WTC11 (cell line): ENCODE results near the gene LYG1. TPM values are rescaled to one million over a fixed set of nuclear protein-coding genes. Genes with fewer than 3 reads are reported as not detected.
"Not testable (repeated sequence)": the region's sequence is repeated elsewhere in the genome, so short reads cannot be mapped to it uniquely, and the experiment has no call there.

ENCODE experiments used
- ATAC-seq: fragments of 200-7000 bp; cut with Tn5 transposase; 2 replicates; pipeline ENCODE4 v1.10.0; 2021; ENCODE audit warnings: mild to moderate bottlenecking, moderate library complexity
- CTCF ChIA-PET: fragments of 300-600 bp; sonication (Branson Sonifier 250); formaldehyde crosslinking; loops from one replicate; lab custom pipeline; 2021; ENCODE audit warnings: antibody characterized with exemption; lab: Charles Lee
- POLR2A ChIA-PET: fragments of 350-600 bp; sonication (Branson Sonifier 250); formaldehyde crosslinking; loops from one replicate; lab custom pipeline; 2021; ENCODE audit warnings: antibody characterized with exemption; lab: Charles Lee
- DNase-seq: peaks from one replicate; pipeline ENCODE4 v3.0.0; 2021; ENCODE audit warnings: low spot score
- H3K27ac Mint-ChIP-seq: 2 replicates; pipeline ENCODE4 v1.8.0; 2021; ENCODE audit warnings: mixed read lengths
- H3K27me3 Mint-ChIP-seq: 2 replicates; pipeline ENCODE4 v1.8.0; 2021; ENCODE audit warnings: low read depth, mild to moderate bottlenecking, moderate library complexity, mixed read lengths
- H3K36me3 Mint-ChIP-seq: 2 replicates; pipeline ENCODE4 v1.8.0; 2021; ENCODE audit warnings: mixed read lengths
- H3K4me1 Mint-ChIP-seq: 2 replicates; pipeline ENCODE4 v1.8.0; 2022; ENCODE audit warnings: mixed read lengths
- H3K4me3 Mint-ChIP-seq: 2 replicates; pipeline ENCODE4 v1.8.0; 2021; ENCODE audit warnings: mild to moderate bottlenecking, moderate library complexity, mixed read lengths
- H3K9me3 Mint-ChIP-seq: 2 replicates; pipeline ENCODE4 v1.8.0; 2021; ENCODE audit warnings: mixed read lengths
- CREB1 ChIP-seq: sonication (generic); formaldehyde crosslinking; IDR thresholded peaks from 2 replicates; pipeline ENCODE4 v1.8.0; 2023; ENCODE audit warnings: mild to moderate bottlenecking, missing genetic modification reagents
- GTF2I ChIP-seq: fragments of 250-450 bp; sonication (Bioruptor Pico); conservative IDR thresholded peaks from 2 replicates; pipeline ENCODE4 v1.4.0; 2021; ENCODE audit warnings: mild to moderate bottlenecking
- HMGA2 ChIP-seq: fragments of 250-450 bp; sonication (Bioruptor Pico); IDR thresholded peaks from 2 replicates; pipeline ENCODE4 v1.4.0; 2021; ENCODE audit warnings: mild to moderate bottlenecking, moderate library complexity
- JAZF1 ChIP-seq: fragments of 250-450 bp; sonication (Bioruptor Pico); IDR thresholded peaks from 2 replicates; pipeline ENCODE4 v1.9.0; 2021; ENCODE audit warnings: moderate library complexity, mild to moderate bottlenecking, inconsistent platforms
- JUN ChIP-seq: sonication (generic); formaldehyde crosslinking; IDR thresholded peaks from 2 replicates; pipeline ENCODE4 v1.8.0; 2023; ENCODE audit warnings: mild to moderate bottlenecking, missing genetic modification reagents
- NR1H2 ChIP-seq: sonication (generic); formaldehyde crosslinking; IDR thresholded peaks from 2 replicates; pipeline ENCODE4 v1.9.0; 2021; ENCODE audit warnings: mild to moderate bottlenecking, moderate library complexity, missing genetic modification reagents
- PRRX2 ChIP-seq: fragments of 250-450 bp; sonication (Bioruptor Pico); IDR thresholded peaks from 2 replicates; pipeline ENCODE4 v1.8.0; 2021; ENCODE audit warnings: mild to moderate bottlenecking
- TP53 ChIP-seq: sonication (generic); formaldehyde crosslinking; IDR thresholded peaks from 2 replicates; pipeline ENCODE4 v1.8.1; 2023; ENCODE audit warnings: mild to moderate bottlenecking, missing genetic modification reagents
- ZBTB21 ChIP-seq: sonication (generic); formaldehyde crosslinking; IDR thresholded peaks from 2 replicates; pipeline ENCODE4 v1.8.1; 2023; ENCODE audit warnings: mild to moderate bottlenecking, missing genetic modification reagents, borderline replicate concordance
- ZNF232 ChIP-seq: sonication (generic); formaldehyde crosslinking; IDR thresholded peaks from 2 replicates; pipeline ENCODE4 v1.8.0; 2022; ENCODE audit warnings: mild to moderate bottlenecking, missing genetic modification reagents
- ZNF671 ChIP-seq: fragments of 250-450 bp; sonication (Bioruptor Pico); IDR thresholded peaks from 2 replicates; pipeline ENCODE4 v1.8.0; 2021; ENCODE audit warnings: mild to moderate bottlenecking
- total RNA-seq: library from RNA; stranded (reverse); gene quantifications from 3 replicates; pipeline ENCODE4 v1.2.3, GENCODE V29; 2021
- TF ChIP-seq, protein P1 (sequence below): fragments of 200-600 bp; IDR thresholded peaks from 2 replicates; pipeline ENCODE4 v1.8.0; 2022; ENCODE audit warnings: antibody characterized with exemption
- TF ChIP-seq, protein P2 (sequence below): sonication (generic); formaldehyde crosslinking; IDR thresholded peaks from 2 replicates; pipeline ENCODE4 v1.8.1; 2023; ENCODE audit warnings: mild to moderate bottlenecking, missing genetic modification reagents, moderate library complexity
- TF ChIP-seq, protein P3 (sequence below): sonication (generic); formaldehyde crosslinking; IDR thresholded peaks from 2 replicates; pipeline ENCODE4 v1.8.0; 2022; ENCODE audit warnings: mild to moderate bottlenecking, missing genetic modification reagents
- TF ChIP-seq, protein P4 (sequence below): sonication (generic); formaldehyde crosslinking; IDR thresholded peaks from 2 replicates; pipeline ENCODE4 v1.8.1; 2022; ENCODE audit warnings: mild to moderate bottlenecking, moderate library complexity, missing genetic modification reagents
- TF ChIP-seq, protein P5 (sequence below): sonication (generic); formaldehyde crosslinking; conservative IDR thresholded peaks from 2 replicates; pipeline ENCODE4 v1.8.1; 2022; ENCODE audit warnings: mild to moderate bottlenecking, missing genetic modification reagents
- TF ChIP-seq, protein P6 (sequence below): fragments of 250-450 bp; sonication (Bioruptor Pico); IDR thresholded peaks from 2 replicates; pipeline ENCODE4 v1.9.0; 2021; ENCODE audit warnings: moderate library complexity, mild to moderate bottlenecking, inconsistent platforms, borderline replicate concordance
- TF ChIP-seq, protein P7 (sequence below): sonication (generic); formaldehyde crosslinking; IDR thresholded peaks from 2 replicates; pipeline ENCODE4 v1.8.0; 2022; ENCODE audit warnings: mild to moderate bottlenecking, missing genetic modification reagents
- TF ChIP-seq, protein P8 (sequence below): sonication (generic); formaldehyde crosslinking; IDR thresholded peaks from 2 replicates; pipeline ENCODE4 v1.8.0; 2022; ENCODE audit warnings: missing genetic modification reagents

LYG1 gene
- total RNA-seq, 1 experiment from 2014 or later = 0.35 TPM

DNA sequence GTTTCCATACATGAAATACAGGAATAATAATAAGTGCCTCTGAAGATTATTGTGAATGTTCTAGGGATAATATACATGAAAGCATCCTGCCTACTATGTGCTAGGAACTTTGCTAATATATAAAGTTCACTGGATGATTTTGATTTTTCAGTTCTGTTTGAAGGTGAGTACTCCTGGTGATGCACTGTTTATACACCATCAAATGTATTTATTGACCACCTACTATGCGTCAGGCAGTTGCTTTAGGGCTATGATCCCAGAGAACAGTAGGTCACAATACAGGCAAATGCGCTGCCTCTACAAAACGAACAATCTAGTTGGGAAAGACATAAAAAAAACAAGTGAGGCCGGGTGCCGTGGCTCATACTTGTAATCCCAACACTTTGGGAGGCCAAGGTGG is 24.4 kb upstream of the LYG1 start (continued):
- TF ChIP-seq, protein P1, sequence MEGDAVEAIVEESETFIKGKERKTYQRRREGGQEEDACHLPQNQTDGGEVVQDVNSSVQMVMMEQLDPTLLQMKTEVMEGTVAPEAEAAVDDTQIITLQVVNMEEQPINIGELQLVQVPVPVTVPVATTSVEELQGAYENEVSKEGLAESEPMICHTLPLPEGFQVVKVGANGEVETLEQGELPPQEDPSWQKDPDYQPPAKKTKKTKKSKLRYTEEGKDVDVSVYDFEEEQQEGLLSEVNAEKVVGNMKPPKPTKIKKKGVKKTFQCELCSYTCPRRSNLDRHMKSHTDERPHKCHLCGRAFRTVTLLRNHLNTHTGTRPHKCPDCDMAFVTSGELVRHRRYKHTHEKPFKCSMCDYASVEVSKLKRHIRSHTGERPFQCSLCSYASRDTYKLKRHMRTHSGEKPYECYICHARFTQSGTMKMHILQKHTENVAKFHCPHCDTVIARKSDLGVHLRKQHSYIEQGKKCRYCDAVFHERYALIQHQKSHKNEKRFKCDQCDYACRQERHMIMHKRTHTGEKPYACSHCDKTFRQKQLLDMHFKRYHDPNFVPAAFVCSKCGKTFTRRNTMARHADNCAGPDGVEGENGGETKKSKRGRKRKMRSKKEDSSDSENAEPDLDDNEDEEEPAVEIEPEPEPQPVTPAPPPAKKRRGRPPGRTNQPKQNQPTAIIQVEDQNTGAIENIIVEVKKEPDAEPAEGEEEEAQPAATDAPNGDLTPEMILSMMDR = no peak
- no peak for TF ChIP-seq JUN (CRISPR knock-in tag)
- TF ChIP-seq, protein P2, sequence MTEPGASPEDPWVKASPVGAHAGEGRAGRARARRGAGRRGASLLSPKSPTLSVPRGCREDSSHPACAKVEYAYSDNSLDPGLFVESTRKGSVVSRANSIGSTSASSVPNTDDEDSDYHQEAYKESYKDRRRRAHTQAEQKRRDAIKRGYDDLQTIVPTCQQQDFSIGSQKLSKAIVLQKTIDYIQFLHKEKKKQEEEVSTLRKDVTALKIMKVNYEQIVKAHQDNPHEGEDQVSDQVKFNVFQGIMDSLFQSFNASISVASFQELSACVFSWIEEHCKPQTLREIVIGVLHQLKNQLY (CRISPR knock-in tag) = no peak

DNA sequence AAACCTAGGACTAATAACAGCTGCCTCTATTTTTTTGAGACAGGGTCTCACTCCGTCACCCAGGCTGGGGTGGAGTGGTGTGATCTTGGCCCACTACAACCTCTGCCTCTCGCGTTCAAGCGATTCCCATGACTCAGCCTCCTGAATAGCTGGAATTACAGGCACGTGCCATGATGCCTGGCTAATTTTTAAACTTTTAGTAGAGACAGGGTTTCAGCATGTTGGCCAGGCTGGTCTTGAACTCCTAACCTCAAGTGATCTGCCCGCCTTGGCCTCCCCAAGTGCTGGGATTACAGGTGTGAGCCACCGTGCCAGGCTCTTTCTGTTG is 16.8 kb upstream of the LYG1 start:
- H3K27me3 Mint-ChIP-seq, POLR2A ChIA-PET, H3K27ac Mint-ChIP-seq, H3K9me3 Mint-ChIP-seq, ATAC-seq, H3K4me1 Mint-ChIP-seq, H3K4me3 Mint-ChIP-seq, DNase-seq: not testable (repeated sequence)
- H3K36me3 Mint-ChIP-seq = peaks cover 42% of the 10 kb centered on the region
- CTCF ChIA-PET = interaction anchor here (1.3 kb wide), 1 partner anchor 19 kb away, joined by 4 read pairs; the partner anchor contains the start of genes EIF5B and TXNDC9

DNA sequence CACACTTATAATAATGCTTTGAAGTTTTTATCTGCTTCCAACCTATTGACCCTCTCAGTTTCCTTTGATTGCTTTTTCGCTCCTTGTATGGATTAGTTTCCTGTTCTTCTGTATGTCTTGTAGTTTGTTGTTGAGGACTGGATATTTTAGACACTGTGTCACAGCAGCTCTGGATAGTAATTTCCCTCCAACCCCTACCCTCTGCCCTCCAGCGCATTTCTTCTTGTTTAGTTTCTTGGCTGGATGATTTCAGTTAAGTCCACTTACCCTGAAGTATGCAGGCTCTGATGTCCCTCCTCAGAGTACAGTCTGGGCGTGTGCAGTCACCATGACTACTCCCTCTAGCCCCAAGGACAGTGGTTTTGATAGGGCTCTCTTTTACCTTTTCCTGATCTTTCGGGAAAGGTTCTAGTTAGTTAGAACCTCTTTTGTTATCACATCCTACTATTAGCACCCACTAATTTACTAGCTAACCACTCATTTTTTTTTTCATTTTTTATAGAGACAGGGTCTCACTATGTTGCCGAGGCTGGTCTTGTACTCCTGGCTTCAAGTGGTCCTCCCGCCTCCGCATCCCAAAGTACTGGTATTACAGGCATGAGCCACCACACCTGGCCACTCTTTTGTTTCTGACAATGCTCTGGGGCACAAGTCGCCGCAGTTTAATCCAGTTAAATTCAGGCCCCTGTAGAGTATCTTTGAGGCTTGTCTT is 16.3 kb upstream of the LYG1 start:
- Mint-ChIP-seq H3K27ac (no peak overlapping the region), H3K36me3 (peaks cover 42% of the 10 kb centered on the region), H3K4me3 (no peak overlapping the region), H3K9me3 (no peaks in the 10 kb centered on the region), H3K27me3 (no peaks in the 10 kb centered on the region), H3K4me1 (no peaks in the 10 kb centered on the region)
- CTCF ChIA-PET = interaction anchor here (1.3 kb wide), 1 partner anchor 19 kb away, joined by 4 read pairs; the partner anchor contains the start of genes EIF5B and TXNDC9
- POLR2A ChIA-PET = no interaction called here
- DNase-seq (no peak), ATAC-seq (no peak)
- TF ChIP-seq ZNF671 (CRISPR knock-in tag) = no peak
- no peak for TF ChIP-seq PRRX2
- TF ChIP-seq, protein P3, sequence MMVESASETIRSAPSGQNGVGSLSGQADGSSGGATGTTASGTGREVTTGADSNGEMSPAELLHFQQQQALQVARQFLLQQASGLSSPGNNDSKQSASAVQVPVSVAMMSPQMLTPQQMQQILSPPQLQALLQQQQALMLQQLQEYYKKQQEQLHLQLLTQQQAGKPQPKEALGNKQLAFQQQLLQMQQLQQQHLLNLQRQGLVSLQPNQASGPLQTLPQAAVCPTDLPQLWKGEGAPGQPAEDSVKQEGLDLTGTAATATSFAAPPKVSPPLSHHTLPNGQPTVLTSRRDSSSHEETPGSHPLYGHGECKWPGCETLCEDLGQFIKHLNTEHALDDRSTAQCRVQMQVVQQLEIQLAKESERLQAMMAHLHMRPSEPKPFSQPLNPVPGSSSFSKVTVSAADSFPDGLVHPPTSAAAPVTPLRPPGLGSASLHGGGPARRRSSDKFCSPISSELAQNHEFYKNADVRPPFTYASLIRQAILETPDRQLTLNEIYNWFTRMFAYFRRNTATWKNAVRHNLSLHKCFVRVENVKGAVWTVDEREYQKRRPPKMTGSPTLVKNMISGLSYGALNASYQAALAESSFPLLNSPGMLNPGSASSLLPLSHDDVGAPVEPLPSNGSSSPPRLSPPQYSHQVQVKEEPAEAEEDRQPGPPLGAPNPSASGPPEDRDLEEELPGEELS (CRISPR knock-in tag) = no peak
- no peak for TF ChIP-seq ZBTB21
- TF ChIP-seq, protein P4, sequence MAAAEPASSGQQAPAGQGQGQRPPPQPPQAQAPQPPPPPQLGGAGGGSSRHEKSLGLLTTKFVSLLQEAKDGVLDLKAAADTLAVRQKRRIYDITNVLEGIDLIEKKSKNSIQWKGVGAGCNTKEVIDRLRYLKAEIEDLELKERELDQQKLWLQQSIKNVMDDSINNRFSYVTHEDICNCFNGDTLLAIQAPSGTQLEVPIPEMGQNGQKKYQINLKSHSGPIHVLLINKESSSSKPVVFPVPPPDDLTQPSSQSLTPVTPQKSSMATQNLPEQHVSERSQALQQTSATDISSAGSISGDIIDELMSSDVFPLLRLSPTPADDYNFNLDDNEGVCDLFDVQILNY (CRISPR knock-in tag) = no peak
- no peak for TF ChIP-seq ZNF232 (CRISPR knock-in tag)
- TF ChIP-seq, protein P2 (CRISPR knock-in tag) = no peak
- no peak for TF ChIP-seq HMGA2
- TF ChIP-seq GTF2I = no peak
- no peak for TF ChIP-seq NR1H2 (CRISPR knock-in tag)
- TF ChIP-seq TP53 (CRISPR knock-in tag) = no peak
- TF ChIP-seq, protein P5, sequence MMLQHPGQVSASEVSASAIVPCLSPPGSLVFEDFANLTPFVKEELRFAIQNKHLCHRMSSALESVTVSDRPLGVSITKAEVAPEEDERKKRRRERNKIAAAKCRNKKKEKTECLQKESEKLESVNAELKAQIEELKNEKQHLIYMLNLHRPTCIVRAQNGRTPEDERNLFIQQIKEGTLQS (CRISPR knock-in tag) = no peak
- TF ChIP-seq CREB1 (CRISPR knock-in tag) = no peak
- TF ChIP-seq, protein P6, sequence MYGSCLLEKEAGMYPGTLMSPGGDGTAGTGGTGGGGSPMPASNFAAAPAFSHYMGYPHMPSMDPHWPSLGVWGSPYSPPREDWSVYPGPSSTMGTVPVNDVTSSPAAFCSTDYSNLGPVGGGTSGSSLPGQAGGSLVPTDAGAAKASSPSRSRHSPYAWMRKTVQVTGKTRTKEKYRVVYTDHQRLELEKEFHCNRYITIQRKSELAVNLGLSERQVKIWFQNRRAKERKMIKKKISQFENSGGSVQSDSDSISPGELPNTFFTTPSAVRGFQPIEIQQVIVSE (CRISPR knock-in tag) = no peak
- TF ChIP-seq, protein P7, sequence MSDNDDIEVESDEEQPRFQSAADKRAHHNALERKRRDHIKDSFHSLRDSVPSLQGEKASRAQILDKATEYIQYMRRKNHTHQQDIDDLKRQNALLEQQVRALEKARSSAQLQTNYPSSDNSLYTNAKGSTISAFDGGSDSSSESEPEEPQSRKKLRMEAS (CRISPR knock-in tag) = no peak
- TF ChIP-seq, protein P8, sequence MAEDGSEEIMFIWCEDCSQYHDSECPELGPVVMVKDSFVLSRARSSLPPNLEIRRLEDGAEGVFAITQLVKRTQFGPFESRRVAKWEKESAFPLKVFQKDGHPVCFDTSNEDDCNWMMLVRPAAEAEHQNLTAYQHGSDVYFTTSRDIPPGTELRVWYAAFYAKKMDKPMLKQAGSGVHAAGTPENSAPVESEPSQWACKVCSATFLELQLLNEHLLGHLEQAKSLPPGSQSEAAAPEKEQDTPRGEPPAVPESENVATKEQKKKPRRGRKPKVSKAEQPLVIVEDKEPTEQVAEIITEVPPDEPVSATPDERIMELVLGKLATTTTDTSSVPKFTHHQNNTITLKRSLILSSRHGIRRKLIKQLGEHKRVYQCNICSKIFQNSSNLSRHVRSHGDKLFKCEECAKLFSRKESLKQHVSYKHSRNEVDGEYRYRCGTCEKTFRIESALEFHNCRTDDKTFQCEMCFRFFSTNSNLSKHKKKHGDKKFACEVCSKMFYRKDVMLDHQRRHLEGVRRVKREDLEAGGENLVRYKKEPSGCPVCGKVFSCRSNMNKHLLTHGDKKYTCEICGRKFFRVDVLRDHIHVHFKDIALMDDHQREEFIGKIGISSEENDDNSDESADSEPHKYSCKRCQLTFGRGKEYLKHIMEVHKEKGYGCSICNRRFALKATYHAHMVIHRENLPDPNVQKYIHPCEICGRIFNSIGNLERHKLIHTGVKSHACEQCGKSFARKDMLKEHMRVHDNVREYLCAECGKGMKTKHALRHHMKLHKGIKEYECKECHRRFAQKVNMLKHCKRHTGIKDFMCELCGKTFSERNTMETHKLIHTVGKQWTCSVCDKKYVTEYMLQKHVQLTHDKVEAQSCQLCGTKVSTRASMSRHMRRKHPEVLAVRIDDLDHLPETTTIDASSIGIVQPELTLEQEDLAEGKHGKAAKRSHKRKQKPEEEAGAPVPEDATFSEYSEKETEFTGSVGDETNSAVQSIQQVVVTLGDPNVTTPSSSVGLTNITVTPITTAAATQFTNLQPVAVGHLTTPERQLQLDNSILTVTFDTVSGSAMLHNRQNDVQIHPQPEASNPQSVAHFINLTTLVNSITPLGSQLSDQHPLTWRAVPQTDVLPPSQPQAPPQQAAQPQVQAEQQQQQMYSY (CRISPR knock-in tag) = no peak
- no peak for TF ChIP-seq JAZF1 (CRISPR knock-in tag)
